ENCODE results near the gene ABCA12. TPM values are rescaled to one million over a fixed set of nuclear protein-coding genes. Genes with fewer than 3 reads are reported as not detected.

Gene ABCA12
- total and polyA plus RNA-seq, 2 of the 8 experiments (the other 6 are each of a cell fraction or from before 2014, with no cell fraction given), result not detected

DNA sequence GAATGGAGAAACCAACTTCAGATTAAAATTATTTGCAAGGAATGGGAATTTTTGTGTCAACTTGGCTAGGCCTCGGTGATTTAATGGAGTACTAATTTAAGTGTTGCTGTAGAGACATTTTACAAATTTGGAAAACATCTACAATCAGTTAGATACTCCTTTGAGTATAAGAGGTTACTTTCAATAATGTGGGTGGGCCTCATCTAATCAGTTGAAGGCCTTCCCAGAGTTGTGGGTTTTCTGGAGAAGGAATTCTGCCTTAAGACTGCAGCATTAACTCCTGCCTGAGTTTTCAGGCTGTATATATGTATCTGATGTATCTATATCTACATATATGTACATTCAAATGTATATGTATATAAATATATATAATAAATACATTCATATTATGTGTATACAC lies 47.6 kb upstream of the ABCA12 start:
- Histone ChIP-seq H3K79me2 (ENCODE audit: control insufficient read depth in 1 of 2, insufficient read depth in 2 of 2, low read length in 2 of 2) (no peaks in the 10 kb centered on the region), H3K79me1 (ENCODE audit: low read depth, low read length) (no peaks in the 10 kb centered on the region), H3K27ac (ENCODE audit: low read depth, low read length) (no peak overlapping the region), H2AFZ (ENCODE audit: low read length) (no peak overlapping the region), H3K27me3 (replicated peaks in 1 of 4; ENCODE audit: control insufficient read depth in 3 of 4, extremely low read depth in 1 of 4, insufficient read depth in 3 of 4, low read length in 3 of 4) (no peaks in the 10 kb centered on the region), H3K4ac (replicated peaks; ENCODE audit: insufficient read length, low read depth, low read length) (no peak overlapping the region), H3K4me2 (ENCODE audit: insufficient read depth in 1 of 2, low read depth in 2 of 2, low read length in 2 of 2) (no peak overlapping the region), H3K4me1 (replicated peaks in 1 of 4; ENCODE audit: control insufficient read depth in 3 of 4, insufficient read depth in 4 of 4, low read length in 3 of 4) (no peaks in the 10 kb centered on the region), H2BK20ac (ENCODE audit: low read length) (no peak overlapping the region), H2BK15ac (ENCODE audit: low read length) (no peak overlapping the region), H2BK5ac (ENCODE audit: low read depth, low read length) (no peak overlapping the region), H4K20me1 (replicated peaks in 1 of 2; ENCODE audit: control insufficient read depth in 1 of 2, insufficient read depth in 2 of 2, low read length in 2 of 2) (no peaks in the 10 kb centered on the region), H3K23me2 (ENCODE audit: low read depth, low read length) (no peaks in the 10 kb centered on the region), H3K4me3 (ENCODE audit: extremely low read depth in 1 of 4, insufficient read depth in 2 of 4, low read depth in 3 of 4, low read length in 4 of 4) (no peak overlapping the region), H2AK5ac (ENCODE audit: low read depth, low read length) (no peak overlapping the region), H3K18ac (ENCODE audit: extremely low read depth, low read length) (no peak overlapping the region), H3K23ac (ENCODE audit: insufficient read length) (no peak overlapping the region), H4K5ac (ENCODE audit: insufficient read length, low read depth, low read length) (no peak overlapping the region), H3K36me3 (ENCODE audit: control insufficient read depth in 2 of 4, insufficient read depth in 4 of 4, low read length in 3 of 4) (no peaks in the 10 kb centered on the region), H3K56ac (replicated peaks; ENCODE audit: insufficient read length, low read depth, low read length) (no peak overlapping the region), H3K9ac (replicated peaks in 1 of 4; ENCODE audit: extremely low read depth in 1 of 4, low read depth in 3 of 4, low read length in 3 of 4) (no peak overlapping the region), H3K14ac (ENCODE audit: insufficient read length) (no peak overlapping the region), H4K91ac (replicated peaks; ENCODE audit: insufficient read length, low read length) (no peak overlapping the region), H4K8ac (ENCODE audit: extremely low read depth, insufficient read depth, low read length) (no peak overlapping the region), H3K9me3 (ENCODE audit: insufficient read depth in 2 of 2, low read depth in 1 of 2, low read length in 1 of 2) (no peaks in the 10 kb centered on the region), H2BK12ac (ENCODE audit: low read depth, low read length) (no peak overlapping the region), H2BK120ac (replicated peaks; ENCODE audit: low read depth, low read length) (no peak overlapping the region)
- no peak for DNase-seq (ENCODE audit: low read depth in 1 of 2, low spot score in 2 of 2)
- WGBS, 2 experiments (ENCODE audit: extremely low coverage in 1 of 2, insufficient coverage in 1 of 2, insufficient read length in 1 of 2, insufficient replicate concordance in 2 of 2, low coverage in 1 of 2, low lambda C conversion rate in 2 of 2, missing lambda C conversion rate in 1 of 2), result 94% methylated on average over 1 of the region's 1 CpG; no CpG with 5 or more reads in 1 of the 2 experiments
- ChIA-PET CTCF (ENCODE audit: partially characterized antibody) (no interaction called here), POLR2A (ENCODE audit: partially characterized antibody) (no interaction called here)
- FAIRE-seq, result no peak
- TF ChIP-seq RNF2 (IDR thresholded peaks at IDR 0.05; ENCODE audit: borderline replicate concordance, low read depth, low read length, missing control alignments, poor library complexity, severe bottlenecking) (no peak), RFX5 (IDR thresholded peaks at IDR 0.05; ENCODE audit: borderline replicate concordance, low read depth, low read length) (no peak), SP1 (IDR thresholded peaks at IDR 0.05; ENCODE audit: low read depth, low read length) (no peak), SUZ12 (IDR thresholded peaks at IDR 0.05; ENCODE audit: low read length) (no peak), CREB1 (IDR thresholded peaks at IDR 0.05) (no peak), EZH2 (IDR thresholded peaks at IDR 0.05; ENCODE audit: low read depth, low read length, severe bottlenecking) (no peak), KDM5A (IDR thresholded peaks at IDR 0.05; ENCODE audit: low read length) (no peak), KDM4A (IDR thresholded peaks at IDR 0.05; ENCODE audit: low read depth, low read length, severe bottlenecking) (no peak), POLR2AphosphoS5 (IDR thresholded peaks at IDR 0.05; ENCODE audit: low read depth, low read length) (no peak), SIN3A (conservative IDR thresholded peaks at IDR 0.05 in 1 of 2, IDR thresholded peaks at IDR 0.05 in 1 of 2; ENCODE audit: low read depth in 1 of 2, low read length in 2 of 2) (no peak), GTF2F1 (IDR thresholded peaks at IDR 0.05; ENCODE audit: borderline replicate concordance, low read depth, low read length) (no peak), ATF2 (IDR thresholded peaks at IDR 0.05; ENCODE audit: low read length) (no peak), TAF1 (IDR thresholded peaks at IDR 0.05; ENCODE audit: low read depth, low read length) (no peak)
